Panc1 (cell line): ENCODE results near the gene RBKS. TPM values are rescaled to one million over a fixed set of nuclear protein-coding genes. Genes with fewer than 3 reads are reported as not detected.

Source experiments
- ATAC-seq: fragments of 200-7000 bp; cut with Tn5 transposase; 2 replicates; pipeline ENCODE4 v1.9.1; 2020; ENCODE audit warnings: mild to moderate bottlenecking, moderate library complexity
- BruUV-seq: library from RNA; stranded (reverse); fragments of 400-500 nt; replicated peaks from 2 replicates; lab custom pipeline; 2021; lab: Mats Ljungman, UMichigan
- CTCF ChIA-PET: fragments of 300-600 bp; sonication (Branson Sonifier 250); formaldehyde crosslinking; loops from one replicate; lab custom pipeline; 2022; ENCODE audit warnings: antibody characterized with exemption; lab: Charles Lee
- POLR2A ChIA-PET: fragments of 300-600 bp; sonication (Branson Sonifier 250); formaldehyde crosslinking; loops from one replicate; lab custom pipeline; 2022; ENCODE audit warnings: antibody characterized with exemption; lab: Charles Lee
- DNase-seq: peaks from one replicate; pipeline ENCODE4 v3.0.0-alpha.2; 2010; ENCODE audit warnings: low read depth, low spot score
- H3K27ac ChIP-seq: 2 replicates; pipeline ENCODE4 v1.5.1; 2011; ENCODE audit warnings: mild to moderate bottlenecking, low read length, inconsistent platforms
- H3K27me3 ChIP-seq: fragments of 200-500 bp; sonication (Bioruptor generic); 2 replicates; pipeline ENCODE4 v1.6.0; 2014; ENCODE audit warnings: low read length, inconsistent platforms; ENCODE audit not compliant: control insufficient read depth, insufficient read depth
- H3K36me3 ChIP-seq: fragments of 200-500 bp; sonication (Bioruptor generic); 2 replicates; pipeline ENCODE4 v1.5.1; 2014; ENCODE audit warnings: inconsistent platforms, mild to moderate bottlenecking, low read length, moderate library complexity; ENCODE audit not compliant: control insufficient read depth, insufficient read depth
- H3K4me1 ChIP-seq: 2 replicates; pipeline ENCODE4 v1.5.1; 2011; ENCODE audit warnings: inconsistent platforms, mild to moderate bottlenecking, low read length, moderate library complexity; ENCODE audit not compliant: control insufficient read depth, insufficient read depth
- H3K4me3 ChIP-seq, 2 experiments: 2 replicates each; pipeline ENCODE4 v1.5.1; 2011 to 2012; ENCODE audit warnings: low read depth in 2 of 2, low read length in 2 of 2, mild to moderate bottlenecking in 2 of 2, inconsistent platforms in 1 of 2, moderate library complexity in 1 of 2
- H3K9me3 ChIP-seq: fragments of 200-500 bp; sonication (Bioruptor generic); 2 replicates; pipeline ENCODE4 v1.5.1; 2014; ENCODE audit warnings: low read depth, mild to moderate bottlenecking, inconsistent platforms, low read length, moderate library complexity; ENCODE audit not compliant: control insufficient read depth, insufficient read depth
- CTCF ChIP-seq: fragments of 450-650 bp; IDR thresholded peaks from 2 replicates; pipeline ENCODE4 v1.5.1; 2017; ENCODE audit warnings: mild to moderate bottlenecking
- POLR2AphosphoS5 ChIP-seq: IDR thresholded peaks from 2 replicates; pipeline ENCODE4 v1.6.1; 2012; ENCODE audit warnings: mild to moderate bottlenecking, low read depth, low read length, moderate library complexity
- REST ChIP-seq, 2 experiments: IDR thresholded peaks; 2 replicates each; pipeline ENCODE4 v1.6.1; 2011 to 2012; ENCODE audit warnings: low read depth in 2 of 2, control low read depth in 1 of 2, low read length in 1 of 2, mild to moderate bottlenecking in 1 of 2, moderate library complexity in 1 of 2; ENCODE audit not compliant: insufficient read depth in 1 of 2
- SIN3A ChIP-seq: IDR thresholded peaks from 2 replicates; pipeline ENCODE4 v1.6.1; 2012; ENCODE audit warnings: low read depth, mild to moderate bottlenecking, low read length, moderate library complexity, borderline replicate concordance; ENCODE audit not compliant: insufficient read depth
- TCF7L2 ChIP-seq: IDR thresholded peaks from 2 replicates; pipeline ENCODE4 v1.6.1; 2011; ENCODE audit warnings: mild to moderate bottlenecking, low read depth, low read length, inconsistent platforms
- in situ Hi-C: cut with HindIII; loops from 2 replicates; pipeline ENCODE4 v1.10.0; 2016; ENCODE audit warnings: low sequenced_read_pairs, low pct_unique_long_range_greater_than_20kb
- intact Hi-C: fragments of 100-400 bp; cut with micrococcal nuclease; formaldehyde crosslinking; loops from one replicate; pipeline ENCODE4 v1.10.0; 2022; ENCODE audit not compliant: unreplicated experiment
- total RNA-seq: library from RNA; stranded (reverse); gene quantifications from one replicate; pipeline ENCODE4 v1.2.1, GENCODE V29; 2021; ENCODE audit not compliant: unreplicated experiment

RBKS gene
- total RNA-seq, 1 experiment from 2014 or later = 2.2 TPM

DNA sequence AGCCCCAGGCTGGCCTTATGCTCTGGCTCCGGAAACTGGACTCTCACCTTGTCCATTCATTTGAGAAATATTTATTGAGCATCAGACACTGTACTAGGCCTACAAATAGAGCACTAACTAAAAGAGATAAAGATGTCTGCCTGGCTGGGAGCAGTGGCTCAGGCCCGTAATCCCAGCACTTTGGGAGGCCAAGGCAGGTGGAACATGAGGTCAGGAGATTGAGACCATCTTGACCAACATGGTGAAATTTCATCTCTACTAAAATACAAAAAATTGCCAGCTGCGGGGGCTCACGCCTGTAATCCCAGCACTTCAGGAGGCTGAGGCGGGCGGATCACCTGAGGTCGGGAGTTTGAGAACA lies 126.3 kb downstream of the RBKS start:
- Histone ChIP-seq H3K27ac (no peak overlapping the region), H3K36me3 (no peaks in the 10 kb centered on the region), H3K4me1 (peaks cover 6% of the 10 kb centered on the region; the same call in 1 of the 2 replicates), H3K9me3 (no peaks in the 10 kb centered on the region), H3K27me3 (no peaks in the 10 kb centered on the region), H3K4me3 (no peak overlapping the region)
- no peak for ATAC-seq
- intact Hi-C loops (no loop called here), in situ Hi-C loops (no loop called here)
- TF ChIP-seq CTCF = no peak
- no peak for TF ChIP-seq TCF7L2
- TF ChIP-seq REST (IDR thresholded peaks at IDR 0.05; ENCODE audit: insufficient read depth in 1 of 2, low read depth in 2 of 2, low read length in 1 of 2) = no peak
- TF ChIP-seq SIN3A = no peak
- no peak for TF ChIP-seq POLR2AphosphoS5
- no peak for DNase-seq
- no TSS peak for BruUV-seq
- ChIA-PET CTCF (no interaction called here), POLR2A (no interaction called here)

DNA sequence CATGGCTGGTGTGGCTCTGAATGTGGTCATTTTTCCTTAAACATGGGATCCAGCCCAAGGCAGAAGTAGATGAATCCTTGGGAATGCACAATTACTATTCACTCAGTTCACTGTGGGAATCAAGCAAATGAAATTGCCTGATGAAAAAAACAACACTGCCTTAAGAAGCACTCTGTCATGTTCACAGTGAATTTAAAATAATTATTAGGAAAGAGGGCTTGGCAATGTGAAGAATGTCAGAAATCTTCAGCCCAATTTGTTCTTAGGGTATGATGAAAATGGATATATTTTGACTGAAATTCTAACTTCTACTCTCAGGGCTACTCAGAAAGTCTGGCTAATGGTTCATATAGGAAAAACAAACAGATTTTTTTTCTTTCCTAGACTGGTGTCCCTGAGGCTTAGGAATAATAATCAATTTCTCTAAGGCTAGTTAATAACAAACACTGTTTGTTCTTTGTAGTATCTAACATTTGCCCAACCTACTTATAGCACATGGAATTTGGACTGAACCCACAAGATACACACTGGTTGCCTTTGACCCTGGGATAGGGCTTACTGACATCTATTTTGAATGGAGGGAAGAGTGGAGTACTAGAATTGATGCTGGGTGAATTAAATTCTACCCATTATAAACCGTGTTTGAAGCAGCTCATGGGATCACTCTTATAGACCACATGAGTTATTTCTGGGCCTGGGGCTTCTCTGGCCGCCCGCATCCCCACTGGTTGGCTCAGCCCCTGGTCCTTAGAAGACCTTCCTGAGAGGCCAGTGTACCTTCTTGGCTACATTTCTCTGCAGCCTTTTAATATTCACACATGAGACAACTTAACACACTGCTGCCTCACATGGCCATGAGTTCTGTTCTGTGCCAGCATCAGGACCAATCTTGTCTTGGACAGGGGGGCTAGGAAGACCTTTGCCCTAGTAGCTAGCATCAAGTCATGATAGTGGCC lies 127.0 kb downstream of the RBKS start:
- no peaks in the 10 kb centered on the region for H3K9me3 ChIP-seq
- intact Hi-C loops (no loop called here), in situ Hi-C loops (no loop called here)
- H3K36me3 ChIP-seq = no peaks in the 10 kb centered on the region
- no TSS peak for BruUV-seq
- ATAC-seq (no peak), DNase-seq (no peak)
- ChIA-PET CTCF (no interaction called here), POLR2A (no interaction called here)
- H3K4me1 ChIP-seq = peaks cover 6% of the 10 kb centered on the region; the same call in 1 of the 2 replicates
- no peak overlapping the region for H3K4me3 ChIP-seq
- no peak overlapping the region for H3K27ac ChIP-seq
- no peaks in the 10 kb centered on the region for H3K27me3 ChIP-seq
- TF ChIP-seq POLR2AphosphoS5 (no peak), CTCF (no peak), TCF7L2 (no peak), SIN3A (no peak), REST (IDR thresholded peaks at IDR 0.05; ENCODE audit: insufficient read depth in 1 of 2, low read depth in 2 of 2, low read length in 1 of 2) (no peak)
